Progenitor cell of endocrine pancreas (in vitro differentiated cells): ENCODE data around the gene PLEKHG5. TPM values are rescaled to one million over a fixed set of nuclear protein-coding genes. Genes with fewer than 3 reads are reported as not detected.
A peak's percentile ranks its signal among the peaks of the same experiment; 100 is the strongest.

Experiments
- DNase-seq: peaks from one replicate; pipeline ENCODE4 v3.0.0; 2021; ENCODE audit warnings: low spot score; ENCODE audit not compliant: unreplicated experiment
- H3K27ac Mint-ChIP-seq: 2 replicates; pipeline ENCODE4 v1.8.0; 2021; ENCODE audit warnings: mild to moderate bottlenecking, moderate library complexity, mixed read lengths
- H3K27me3 Mint-ChIP-seq: 2 replicates; pipeline ENCODE4 v1.8.0; 2021; ENCODE audit warnings: mixed read lengths
- H3K36me3 Mint-ChIP-seq: 2 replicates; pipeline ENCODE4 v1.8.0; 2022; ENCODE audit warnings: mixed read lengths; ENCODE audit not compliant: insufficient read depth
- H3K4me1 Mint-ChIP-seq: 2 replicates; pipeline ENCODE4 v1.8.0; 2021; ENCODE audit warnings: low read depth, mixed read lengths
- H3K4me3 Mint-ChIP-seq: 2 replicates; pipeline ENCODE4 v1.8.0; 2021; ENCODE audit warnings: low read depth, mild to moderate bottlenecking, moderate library complexity, mixed read lengths
- H3K9me3 Mint-ChIP-seq: 2 replicates; pipeline ENCODE4 v1.8.0; 2021; ENCODE audit warnings: low read depth, mixed read lengths
- total RNA-seq: library from RNA; stranded (reverse); gene quantifications from 2 replicates; pipeline ENCODE4 v1.2.1, GENCODE V29; 2021
- TF ChIP-seq, protein P1 (sequence below): fragments of 200-600 bp; sonication (generic); IDR thresholded peaks from one replicate; pipeline ENCODE4 v1.5.0; 2021; ENCODE audit warnings: antibody characterized with exemption, mild to moderate bottlenecking; ENCODE audit not compliant: unreplicated experiment

Gene PLEKHG5
- total RNA-seq, 1 donor from 2014 or later, result 77.0 TPM

DNA sequence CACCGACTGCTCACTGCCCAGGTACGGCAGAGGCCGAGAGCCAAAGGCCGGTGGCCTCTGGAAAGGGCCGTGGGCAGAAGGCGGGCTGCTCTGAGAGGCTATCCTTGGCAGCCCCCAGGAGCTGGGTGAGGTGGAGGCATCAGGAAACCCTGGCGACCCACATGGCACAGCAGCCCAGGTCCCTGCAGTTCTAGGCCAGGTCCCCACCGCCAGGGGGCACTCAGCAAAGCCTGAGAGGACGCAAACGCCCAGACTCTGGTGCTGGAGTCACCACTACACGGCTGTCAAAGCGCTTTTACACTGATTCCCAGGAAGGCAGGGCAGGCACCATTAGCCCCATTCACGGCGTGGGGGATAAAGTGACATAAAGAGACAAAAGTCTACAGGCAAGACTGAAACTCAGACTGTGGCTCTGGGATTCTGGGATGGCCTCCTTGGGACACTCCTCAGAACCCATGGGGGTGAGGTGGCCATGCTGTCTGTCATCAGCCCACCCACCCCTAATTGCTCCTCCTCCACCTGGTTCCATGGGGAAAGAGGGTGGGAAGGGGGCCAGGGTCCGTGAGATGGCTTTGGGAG lies 4.9 kb downstream of the PLEKHG5 start:
- Mint-ChIP-seq H3K27me3 (no peaks in the 10 kb centered on the region), H3K4me3 (peak overlapping the region; percentile 80), H3K4me1 (peaks cover 19% of the 10 kb centered on the region), H3K27ac (peak overlapping the region; percentile 82), H3K36me3 (no peaks in the 10 kb centered on the region), H3K9me3 (no peaks in the 10 kb centered on the region)
- TF ChIP-seq, protein P1, sequence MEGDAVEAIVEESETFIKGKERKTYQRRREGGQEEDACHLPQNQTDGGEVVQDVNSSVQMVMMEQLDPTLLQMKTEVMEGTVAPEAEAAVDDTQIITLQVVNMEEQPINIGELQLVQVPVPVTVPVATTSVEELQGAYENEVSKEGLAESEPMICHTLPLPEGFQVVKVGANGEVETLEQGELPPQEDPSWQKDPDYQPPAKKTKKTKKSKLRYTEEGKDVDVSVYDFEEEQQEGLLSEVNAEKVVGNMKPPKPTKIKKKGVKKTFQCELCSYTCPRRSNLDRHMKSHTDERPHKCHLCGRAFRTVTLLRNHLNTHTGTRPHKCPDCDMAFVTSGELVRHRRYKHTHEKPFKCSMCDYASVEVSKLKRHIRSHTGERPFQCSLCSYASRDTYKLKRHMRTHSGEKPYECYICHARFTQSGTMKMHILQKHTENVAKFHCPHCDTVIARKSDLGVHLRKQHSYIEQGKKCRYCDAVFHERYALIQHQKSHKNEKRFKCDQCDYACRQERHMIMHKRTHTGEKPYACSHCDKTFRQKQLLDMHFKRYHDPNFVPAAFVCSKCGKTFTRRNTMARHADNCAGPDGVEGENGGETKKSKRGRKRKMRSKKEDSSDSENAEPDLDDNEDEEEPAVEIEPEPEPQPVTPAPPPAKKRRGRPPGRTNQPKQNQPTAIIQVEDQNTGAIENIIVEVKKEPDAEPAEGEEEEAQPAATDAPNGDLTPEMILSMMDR, result peak; percentile 95
- DNase-seq, result peak; percentile 89

DNA sequence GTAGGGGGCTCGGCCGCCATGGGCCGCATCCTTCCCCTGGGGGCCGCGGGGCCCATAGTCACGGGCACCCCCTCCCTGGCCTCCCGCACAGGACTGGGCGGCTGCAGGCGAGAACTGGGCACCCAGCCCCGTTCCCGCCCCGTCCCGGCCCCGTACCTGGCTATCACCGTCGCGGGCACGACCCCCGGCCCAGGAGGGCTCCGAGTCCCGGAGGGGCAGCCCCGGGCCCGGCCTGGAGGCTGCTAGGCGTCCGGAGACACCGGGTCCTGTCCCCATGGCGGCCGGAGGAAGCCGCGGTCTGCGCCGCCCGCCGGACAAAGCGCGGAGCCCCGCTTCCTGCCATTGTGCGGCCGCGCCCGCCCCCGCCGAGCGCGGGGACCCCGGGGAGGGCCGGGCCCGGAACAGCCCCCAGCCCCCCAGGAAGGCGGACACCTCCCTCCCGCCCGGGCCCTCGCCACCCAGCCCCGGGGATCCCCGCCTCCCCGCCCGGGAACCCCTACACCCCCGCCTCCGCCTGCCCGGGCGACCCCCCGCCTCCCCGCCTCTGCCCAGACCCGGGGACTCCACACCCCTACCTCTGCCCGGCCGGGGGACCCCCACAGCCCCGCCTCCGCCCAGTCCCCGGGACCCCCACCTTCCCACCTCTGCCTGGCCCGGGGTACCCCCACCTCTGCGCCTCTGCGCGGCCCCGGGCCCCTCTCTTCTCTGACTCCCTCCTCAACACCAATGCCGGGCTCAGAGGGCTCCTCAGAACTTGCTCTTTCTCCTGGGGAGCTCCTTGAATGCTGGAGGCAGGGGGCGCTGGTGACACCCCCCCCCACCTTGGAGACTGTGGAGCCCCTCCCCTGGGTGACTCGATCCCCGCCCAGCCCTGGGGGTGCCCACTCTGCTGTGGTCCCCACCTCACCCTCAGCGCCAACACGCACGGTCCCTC lies 6.0 kb downstream of the PLEKHG5 start:
- Mint-ChIP-seq H3K27me3 (no peaks in the 10 kb centered on the region), H3K4me3 (peak overlapping the region; percentile 80), H3K9me3 (no peaks in the 10 kb centered on the region), H3K27ac (peak overlapping the region; percentile 81), H3K4me1 (peaks cover 14% of the 10 kb centered on the region), H3K36me3 (no peaks in the 10 kb centered on the region)
- DNase-seq, result no peak
- TF ChIP-seq, protein P1, result no peak

DNA sequence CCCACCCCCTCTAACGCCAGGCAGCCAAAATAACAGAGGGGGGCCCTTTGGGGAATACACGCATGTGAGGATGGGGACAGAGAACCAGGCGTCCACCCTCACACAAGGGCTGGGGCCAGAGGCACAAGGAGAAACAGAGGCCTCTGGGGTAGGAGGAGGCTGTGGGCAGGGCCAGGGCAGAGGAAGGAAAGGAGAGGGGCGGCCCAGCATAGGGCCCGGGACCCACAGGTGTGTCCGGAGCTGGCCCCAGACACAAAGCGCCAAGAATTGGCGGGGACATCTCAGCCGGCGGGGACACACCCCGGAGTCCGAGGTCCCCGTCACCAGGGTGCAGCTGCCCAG lies 6.7 kb downstream of the PLEKHG5 start:
- TF ChIP-seq, protein P1, result no peak
- DNase-seq, result peak; percentile 13
- Mint-ChIP-seq H3K4me3 (peak overlapping the region; percentile 88), H3K27ac (peak overlapping the region; percentile 78), H3K36me3 (no peaks in the 10 kb centered on the region), H3K9me3 (no peaks in the 10 kb centered on the region), H3K27me3 (no peaks in the 10 kb centered on the region), H3K4me1 (peaks cover 14% of the 10 kb centered on the region)

DNA sequence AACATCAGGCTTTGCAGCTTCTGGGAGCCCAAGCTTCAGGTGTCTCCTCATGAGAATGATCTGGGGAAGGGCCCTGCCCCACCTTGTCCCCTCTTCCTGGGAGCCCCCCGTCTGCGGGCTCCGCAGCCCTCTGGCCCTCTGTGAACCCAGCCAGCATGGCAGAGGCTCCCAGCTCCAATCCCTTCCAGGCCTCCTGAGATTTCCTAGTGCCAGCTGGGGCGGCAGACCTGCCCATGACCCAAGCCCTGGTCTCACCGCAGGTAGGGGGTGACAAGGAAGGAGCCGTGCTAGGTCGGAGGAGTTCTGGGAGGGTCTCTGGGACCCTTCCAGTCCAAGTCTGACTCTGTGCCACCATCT lies 7.7 kb downstream of the PLEKHG5 start:
- peaks cover 16% of the 10 kb centered on the region for H3K4me1 Mint-ChIP-seq
- DNase-seq, result no peak
- H3K27ac Mint-ChIP-seq, result no peak overlapping the region
- H3K9me3 Mint-ChIP-seq, result no peaks in the 10 kb centered on the region
- H3K4me3 Mint-ChIP-seq, result peak overlapping the region; percentile 88
- peaks cover 2% of the 10 kb centered on the region for H3K36me3 Mint-ChIP-seq
- no peaks in the 10 kb centered on the region for H3K27me3 Mint-ChIP-seq
- TF ChIP-seq, protein P1, result no peak

DNA sequence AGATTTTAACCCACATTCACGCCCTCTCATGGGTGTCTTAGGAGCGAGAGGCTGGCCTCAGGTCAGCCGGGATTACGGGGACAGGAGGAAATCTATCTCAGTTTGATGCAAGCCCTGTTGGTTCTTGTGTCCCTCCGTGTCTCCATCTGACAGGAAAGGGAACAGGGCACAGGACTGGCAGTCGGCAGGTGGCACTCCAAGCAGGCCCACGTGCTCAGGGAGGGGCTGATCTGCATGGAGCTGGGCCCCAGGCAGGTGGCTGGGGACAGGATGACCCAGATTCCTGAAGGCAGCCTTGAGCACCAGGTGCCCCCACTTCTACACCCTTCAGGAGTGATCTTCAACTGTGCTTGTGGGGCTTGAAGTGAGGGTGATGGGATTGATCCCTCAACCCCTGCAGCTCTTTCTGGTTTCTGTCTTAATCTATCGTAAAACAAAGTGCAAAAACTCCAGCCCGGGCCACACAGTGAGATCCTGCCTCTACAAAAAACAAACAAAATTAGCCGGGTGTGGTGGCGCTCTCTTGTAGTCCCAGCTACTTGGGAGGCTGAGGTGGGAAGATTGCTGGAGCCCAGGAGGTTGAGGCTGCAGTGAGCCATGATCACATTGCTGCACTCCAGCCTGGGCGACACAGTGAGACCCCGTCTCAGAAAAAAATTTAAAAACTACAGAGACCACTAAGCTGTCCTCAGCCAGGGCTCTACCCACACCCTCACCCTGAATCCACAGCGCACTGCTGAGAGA lies 8.3 kb downstream of the PLEKHG5 start:
- Mint-ChIP-seq H3K27me3 (no peaks in the 10 kb centered on the region), H3K4me3 (peak overlapping the region; percentile 88), H3K27ac (peak overlapping the region; percentile 45), H3K4me1 (peaks cover 16% of the 10 kb centered on the region), H3K9me3 (no peaks in the 10 kb centered on the region), H3K36me3 (peaks cover 2% of the 10 kb centered on the region)
- DNase-seq, result no peak
- TF ChIP-seq, protein P1, result no peak
